Stomach (tissue), 9 donors: ENCODE data around the gene TMEM205. TPM values are rescaled to one million over a fixed set of nuclear protein-coding genes. Genes with fewer than 3 reads are reported as not detected.

Experiments
- DNase-seq, 2 donors: peaks; one replicate each; pipeline versions ENCODE4 v3.0.0 to v3.0.0-alpha.2; 2013 to 2019
- H3K27ac ChIP-seq, 5 donors: fragments of 200-600 bp in 4 of 5; sonication (generic) in 4 of 5; one replicate each; pipeline ENCODE4 v1.5.1; 2013 to 2019; ENCODE audit warnings: mild to moderate bottlenecking in 1 of 5, moderate library complexity in 1 of 5
- H3K27me3 ChIP-seq, 3 donors: fragments of 200-600 bp; sonication (generic); one replicate each; pipeline ENCODE4 v1.5.1; 2017 to 2019; ENCODE audit warnings: mixed run types in 1 of 3
- H3K36me3 ChIP-seq, 4 donors: fragments of 200-600 bp; sonication (generic); 1 replicate in 3 of 4; 2 replicates in 1 of 4; pipeline ENCODE4 v1.5.1; 2016 to 2019
- H3K4me1 ChIP-seq, 4 donors: fragments of 200-600 bp; sonication (generic); one replicate each; pipeline ENCODE4 v1.5.1; 2016 to 2019
- H3K4me3 ChIP-seq, 4 donors: fragments of 200-600 bp; sonication (generic) in 3 of 4; one replicate each; pipeline ENCODE4 v1.5.1; 2016 to 2019; ENCODE audit warnings: mild to moderate bottlenecking in 1 of 4
- H3K9me3 ChIP-seq, 4 donors: fragments of 200-600 bp; sonication (generic); one replicate each; pipeline ENCODE4 v1.5.1; 2016 to 2019
- CTCF ChIP-seq, 7 experiments: fragments of 450-650 bp in 4 of 7; fragments of 200-600 bp in 3 of 7; sonication (generic) in 3 of 7; IDR thresholded peaks; one replicate each; pipeline ENCODE4 v1.5.1; 2016 to 2019; ENCODE audit warnings: antibody characterized with exemption in 7 of 7, control low read depth in 2 of 7, mild to moderate bottlenecking in 1 of 7
- EP300 ChIP-seq: sonication (generic); formaldehyde crosslinking; IDR thresholded peaks from one replicate; pipeline ENCODE4 v1.6.1; 2017; ENCODE audit warnings: antibody characterized with exemption
- POLR2A ChIP-seq, 4 donors: fragments of 450-650 bp; IDR thresholded peaks; one replicate each; pipeline ENCODE4 v1.6.1; 2016; ENCODE audit warnings: antibody characterized with exemption in 4 of 4, control low read depth in 2 of 4, mild to moderate bottlenecking in 1 of 4, moderate library complexity in 1 of 4
- POLR2AphosphoS5 ChIP-seq, 3 donors: sonication (generic); formaldehyde crosslinking; IDR thresholded peaks; one replicate each; pipeline ENCODE4 v1.6.1; 2016; ENCODE audit warnings: antibody characterized with exemption in 3 of 3
- WGBS, 5 donors: extraction: QIAGEN DNeasy Blood & Tissue Kit in 3 of 5; methylation state at CpG; one replicate each; pipeline versions ENCODE4 v1.1.5 to v1.1.7; 2013 to 2018; 5-methylcytosine and 5-hydroxymethylcytosine counted together
- intact Hi-C: fragments of 100-400 bp; cut with DNase I; formaldehyde crosslinking; loops from one replicate; pipeline ENCODE4 v1.15.1; 2023; ENCODE audit warnings: low total_unique reads
- polyA plus RNA-seq, 3 donors: library from polyadenylated mRNA; stranded (reverse); fragments of 200-250 nt; gene quantifications; one replicate each; pipeline ENCODE4 v1.2.3, GENCODE V29; 2013
- total RNA-seq, 5 donors: library from RNA; depleted of rRNA; stranded (reverse); fragments of >200 nt; gene quantifications; one replicate each; pipeline versions ENCODE4 v1.1.0 to v1.2.3, GENCODE V29; 2014 to 2016
- donor health status: healthy with polysubstance abuse.
- donor health status: Bipolar disorder and iron deficiency.
- donor health status: healthy.

TMEM205 gene
- total and polyA plus RNA-seq, 8 donors, result 5.8 to 169 (median 66.5) TPM

GRCh38 chr19:11363881-11364280 lies 17.8 kb upstream of the TMEM205 start:
- peaks cover 12 to 94% (median 83%) of the 10 kb centered on the region in 4 donors for H3K36me3 ChIP-seq
- no peaks in the 10 kb centered on the region for H3K9me3 ChIP-seq
- no peak overlapping the region for H3K4me3 ChIP-seq
- intact Hi-C loops, result no loop called here
- no peak for DNase-seq
- no peak overlapping the region for H3K27ac ChIP-seq
- WGBS, 5 donors, result 93 to 98% (median 93%) methylated on average over 10 of the region's 10 CpGs
- H3K27me3 ChIP-seq, result no peaks in the 10 kb centered on the region
- H3K4me1 ChIP-seq, result peaks cover 0 to 14% (median 12%) of the 10 kb centered on the region in 4 donors
- no peak for TF ChIP-seq CTCF (IDR thresholded peaks at IDR 0.05)
- no peak for TF ChIP-seq POLR2A (IDR thresholded peaks at IDR 0.05)
- TF ChIP-seq POLR2AphosphoS5 (IDR thresholded peaks at IDR 0.05), result no peak
- TF ChIP-seq EP300, result no peak

GRCh38 chr19:11361771-11362731 lies 16.0 kb upstream of the TMEM205 start:
- Histone ChIP-seq H3K27me3 (no peaks in the 10 kb centered on the region), H3K27ac (no peak overlapping the region), H3K9me3 (no peaks in the 10 kb centered on the region), H3K36me3 (peaks cover 12 to 93% (median 72%) of the 10 kb centered on the region in 4 donors), H3K4me1 (peaks cover 0 to 18% (median 12%) of the 10 kb centered on the region in 4 donors), H3K4me3 (peak overlapping the region in 1 of 4 donors; percentile 37)
- 59 to 69% (median 62%) methylated on average over 34 to 35 of the region's 35 CpGs for WGBS, 5 donors
- TF ChIP-seq POLR2A (IDR thresholded peaks at IDR 0.05), result no peak
- no peak for TF ChIP-seq CTCF (IDR thresholded peaks at IDR 0.05)
- no peak for TF ChIP-seq EP300
- TF ChIP-seq POLR2AphosphoS5 (IDR thresholded peaks at IDR 0.05), result no peak
- intact Hi-C loops, result no loop called here
- DNase-seq, result peak in 1 of 2 donors; percentile 52

- Histone ChIP-seq H3K27ac (peak overlapping the region in 1 of 5 donors; percentile 39), H3K4me3 (peak overlapping the region in 3 of 4 donors; percentile 6 to 37 (median 26)), H3K36me3 (peaks cover 12 to 89% (median 68%) of the 10 kb centered on the region in 4 donors), H3K27me3 (no peaks in the 10 kb centered on the region), H3K9me3 (no peaks in the 10 kb centered on the region), H3K4me1 (peaks cover 3 to 27% (median 18%) of the 10 kb centered on the region in 4 donors)
- intact Hi-C loops, result no loop called here
- WGBS, 5 donors, result 30 to 51% (median 32%) methylated on average over 25 to 43 of the region's 43 CpGs
- TF ChIP-seq POLR2AphosphoS5 (IDR thresholded peaks at IDR 0.05) (peak in 1 of 3 donors; percentile 12), POLR2A (IDR thresholded peaks at IDR 0.05) (no peak)
- peak; percentile 88 to 93 for DNase-seq
Measured at GRCh38 chr19:11361037-11361770, 15.1 kb upstream of the TMEM205 start.

- Histone ChIP-seq H3K9me3 (no peaks in the 10 kb centered on the region), H3K4me3 (no peak overlapping the region), H3K4me1 (peaks cover 12 to 42% (median 34%) of the 10 kb centered on the region in 4 donors), H3K36me3 (peaks cover 8 to 71% (median 50%) of the 10 kb centered on the region in 4 donors), H3K27ac (no peak overlapping the region), H3K27me3 (no peaks in the 10 kb centered on the region)
- TF ChIP-seq CTCF (IDR thresholded peaks at IDR 0.05) (no peak), EP300 (no peak), POLR2AphosphoS5 (IDR thresholded peaks at IDR 0.05) (no peak), POLR2A (IDR thresholded peaks at IDR 0.05) (no peak)
- WGBS, 5 donors, result 82 to 92% (median 87%) methylated on average over 11 of the region's 11 CpGs
- no peak for DNase-seq
- intact Hi-C loops, result no loop called here
Measured at GRCh38 chr19:11359421-11359820, 13.4 kb upstream of the TMEM205 start.
